GM23338 (cell line): ENCODE results near the gene DSCAML1. TPM values are rescaled to one million over a fixed set of nuclear protein-coding genes. Genes with fewer than 3 reads are reported as not detected.

Experiments
- ATAC-seq: fragments of 200-7000 bp; cut with Tn5 transposase; 3 replicates; pipeline ENCODE4 v1.9.1; 2020
- DNase-seq: peaks from one replicate; pipeline ENCODE4 v3.0.0-alpha.2; 2015; ENCODE audit warnings: low spot score
- H2AFZ ChIP-seq: fragments of 200-600 bp; sonication (generic); 2 replicates; pipeline ENCODE4 v1.8.0; 2016; ENCODE audit warnings: antibody characterized with exemption, mild to moderate bottlenecking, moderate library complexity
- H3F3A ChIP-seq: fragments of 200-600 bp; sonication (generic); replicated peaks from 2 replicates; pipeline ENCODE4 v1.8.0; 2017; ENCODE audit warnings: antibody characterized with exemption, mixed run types, low read depth
- H3K27ac ChIP-seq: fragments of 200-600 bp; sonication (generic); 2 replicates; pipeline ENCODE4 v1.6.1; 2016; ENCODE audit warnings: low read depth
- H3K27me3 ChIP-seq: fragments of 200-600 bp; sonication (generic); 2 replicates; pipeline ENCODE4 v1.8.0; 2016; ENCODE audit warnings: mild to moderate bottlenecking, mixed run types, moderate library complexity; ENCODE audit not compliant: insufficient read depth
- H3K36me3 ChIP-seq: fragments of 200-600 bp; sonication (generic); 2 replicates; pipeline ENCODE4 v1.8.0; 2016; ENCODE audit warnings: mild to moderate bottlenecking; ENCODE audit not compliant: insufficient read depth
- H3K4me1 ChIP-seq: fragments of 200-600 bp; sonication (generic); 2 replicates; pipeline ENCODE4 v1.8.0; 2016; ENCODE audit warnings: mild to moderate bottlenecking, moderate library complexity; ENCODE audit not compliant: insufficient read depth
- H3K4me2 ChIP-seq: fragments of 200-600 bp; sonication (generic); 2 replicates; pipeline ENCODE4 v1.7.1; 2017; ENCODE audit warnings: mixed run types
- H3K4me3 ChIP-seq: fragments of 200-600 bp; sonication (generic); 2 replicates; pipeline ENCODE4 v1.6.1; 2016; ENCODE audit warnings: mixed run types
- H3K79me2 ChIP-seq: fragments of 200-600 bp; sonication (generic); replicated peaks from 2 replicates; pipeline ENCODE4 v1.8.0; 2017; ENCODE audit warnings: mild to moderate bottlenecking; ENCODE audit not compliant: insufficient read depth
- H3K9me2 ChIP-seq: fragments of 200-600 bp; sonication (generic); 2 replicates; pipeline ENCODE4 v1.8.0; 2017; ENCODE audit not compliant: insufficient read depth
- H4K20me1 ChIP-seq: fragments of 200-600 bp; sonication (generic); replicated peaks from 2 replicates; pipeline ENCODE4 v1.8.0; 2017; ENCODE audit warnings: mild to moderate bottlenecking; ENCODE audit not compliant: insufficient read depth
- H3K27ac Mint-ChIP-seq: 2 replicates; pipeline ENCODE4 v1.8.0; 2020; ENCODE audit warnings: inconsistent platforms, mild to moderate bottlenecking, moderate library complexity, mixed read lengths
- H3K27me3 Mint-ChIP-seq: 3 replicates; pipeline ENCODE4 v1.8.0; 2022; ENCODE audit warnings: low read depth, mild to moderate bottlenecking, moderate library complexity, mixed read lengths, inconsistent platforms; ENCODE audit not compliant: insufficient read depth, poor library complexity
- H3K36me3 Mint-ChIP-seq: 3 replicates; pipeline ENCODE4 v1.8.0; 2021; ENCODE audit warnings: low read depth, mild to moderate bottlenecking, inconsistent platforms, moderate library complexity, mixed read lengths
- H3K4me1 Mint-ChIP-seq: 3 replicates; pipeline ENCODE4 v1.8.0; 2020; ENCODE audit warnings: mild to moderate bottlenecking, inconsistent platforms, mixed read lengths
- H3K4me3 Mint-ChIP-seq: 3 replicates; pipeline ENCODE4 v1.8.0; 2021; ENCODE audit warnings: moderate library complexity, mild to moderate bottlenecking, inconsistent platforms, mixed read lengths
- H3K9me3 Mint-ChIP-seq: 3 replicates; pipeline ENCODE4 v1.8.0; 2020; ENCODE audit warnings: moderate library complexity, mild to moderate bottlenecking, inconsistent platforms, mixed read lengths
- CREB1 ChIP-seq: fragments of 250-450 bp; sonication (Bioruptor Pico); IDR thresholded peaks from 2 replicates; pipeline ENCODE4 v1.5.0; 2020; ENCODE audit warnings: low read depth, mild to moderate bottlenecking, moderate library complexity
- EZH2 ChIP-seq: fragments of 200-600 bp; sonication (generic); IDR thresholded peaks from one replicate; pipeline ENCODE4 v1.8.0; 2017; ENCODE audit warnings: antibody characterized with exemption, mild to moderate bottlenecking, low read depth; ENCODE audit not compliant: unreplicated experiment
- EZH2phosphoT487 ChIP-seq: fragments of 200-600 bp; sonication (generic); IDR thresholded peaks from one replicate; pipeline ENCODE4 v1.8.1; 2018; ENCODE audit warnings: antibody characterized with exemption; ENCODE audit not compliant: unreplicated experiment
- JUNB ChIP-seq: IDR thresholded peaks from one replicate; pipeline ENCODE4 v1.6.1; 2016; ENCODE audit warnings: antibody characterized with exemption; ENCODE audit not compliant: unreplicated experiment
- NANOG ChIP-seq: IDR thresholded peaks from 2 replicates; pipeline ENCODE4 v1.6.1; 2016; ENCODE audit warnings: antibody characterized with exemption, borderline replicate concordance
- POLR2AphosphoS5 ChIP-seq: IDR thresholded peaks from 2 replicates; pipeline ENCODE4 v1.6.1; 2016; ENCODE audit warnings: antibody characterized with exemption, low read depth
- STAT1 ChIP-seq: IDR thresholded peaks from one replicate; pipeline ENCODE4 v1.6.1; 2016; ENCODE audit warnings: antibody characterized with exemption; ENCODE audit not compliant: unreplicated experiment
- ZNF114 ChIP-seq: fragments of 250-450 bp; sonication (Bioruptor Pico); IDR thresholded peaks from 2 replicates; pipeline ENCODE4 v1.5.0; 2020; ENCODE audit warnings: mild to moderate bottlenecking, moderate library complexity
- ZNF331 ChIP-seq: fragments of 250-450 bp; sonication (Bioruptor Pico); IDR thresholded peaks from 2 replicates; pipeline ENCODE4 v1.5.0; 2020; ENCODE audit warnings: low read depth, mild to moderate bottlenecking, moderate library complexity
- polyA plus RNA-seq: library from polyadenylated mRNA; unstranded; fragments of >200 nt; fragmentation: Nextera tagmentation; extraction: Ambion mirVana; gene quantifications from 2 replicates; pipeline ENCODE4 v1.2.1, GENCODE V29; 2016
- total RNA-seq: library from RNA; depleted of rRNA; stranded (reverse); fragments of >200 nt; shearing (Covaris generic); gene quantifications from 2 replicates; pipeline ENCODE4 v1.2.3, GENCODE V29; 2014
- TF ChIP-seq, protein P1 (sequence below): fragments of 250-450 bp; sonication (Bioruptor Pico); IDR thresholded peaks from 2 replicates; pipeline ENCODE4 v1.5.0; 2020; ENCODE audit warnings: mild to moderate bottlenecking, moderate library complexity
- TF ChIP-seq, protein P2 (sequence below), 2 experiments: fragments of 200-600 bp in 1 of 2; sonication (generic) in 1 of 2; conservative IDR thresholded peaks; 2 replicates each; pipeline versions ENCODE4 v1.5.1 to v1.6.1; 2016 to 2017; ENCODE audit warnings: antibody characterized with exemption in 2 of 2, low read depth in 2 of 2, mild to moderate bottlenecking in 2 of 2, moderate library complexity in 1 of 2
- TF ChIP-seq, protein P3 (sequence below): IDR thresholded peaks from 2 replicates; pipeline ENCODE4 v1.6.1; 2016; ENCODE audit warnings: antibody characterized with exemption
- TF ChIP-seq, protein P4 (sequence below): IDR thresholded peaks from one replicate; pipeline ENCODE4 v1.6.1; 2018; ENCODE audit warnings: antibody characterized with exemption; ENCODE audit not compliant: unreplicated experiment

DSCAML1 gene
- total and polyA plus RNA-seq, 2 experiments from 2014 or later, result 0.17 TPM; not detected in 1

DNA sequence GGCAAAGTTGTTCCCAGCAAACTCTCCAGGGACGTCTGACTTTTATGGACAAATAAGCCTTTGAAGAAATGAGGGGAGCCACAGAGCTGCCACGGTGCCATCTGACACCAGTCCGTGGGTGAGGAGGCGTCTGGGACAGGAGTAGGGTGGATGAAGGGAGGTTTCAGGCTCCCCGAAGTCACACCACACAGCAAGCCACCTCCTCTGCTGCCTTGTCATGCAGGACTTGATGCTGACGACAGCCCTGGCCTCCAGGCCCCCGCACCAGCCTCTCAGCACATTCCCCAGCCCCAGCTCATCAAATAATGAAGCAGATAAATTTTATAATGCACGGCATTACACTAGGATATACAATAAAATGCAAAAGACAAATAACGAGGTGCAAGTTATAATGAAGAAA, 312.9 kb downstream of the DSCAML1 start:
- H3K4me2 ChIP-seq, result no peak overlapping the region
- H3K4me1 ChIP-seq, result peaks cover 8% of the 10 kb centered on the region; the same call in 1 of the 2 replicates
- DNase-seq (no peak), ATAC-seq (peak; percentile 46)
- peaks cover 23% of the 10 kb centered on the region for H3K4me1 Mint-ChIP-seq
- H3K27ac Mint-ChIP-seq, result peak overlapping the region; percentile 35; the same call in 1 of the 2 replicates
- no peaks in the 10 kb centered on the region for H3K27me3 ChIP-seq
- H3K9me3 Mint-ChIP-seq, result no peaks in the 10 kb centered on the region
- H3K27me3 Mint-ChIP-seq, result peaks cover 5% of the 10 kb centered on the region
- no peaks in the 10 kb centered on the region for H3K36me3 Mint-ChIP-seq
- H3K36me3 ChIP-seq, result no peaks in the 10 kb centered on the region
- TF ChIP-seq EZH2 (no peak), EZH2phosphoT487 (no peak), POLR2AphosphoS5 (no peak), ZNF114 (CRISPR knock-in tag) (no peak), CREB1 (CRISPR knock-in tag) (no peak), JUNB (no peak), NANOG (no peak), STAT1 (no peak), ZNF331 (no peak)
- TF ChIP-seq, protein P1, sequence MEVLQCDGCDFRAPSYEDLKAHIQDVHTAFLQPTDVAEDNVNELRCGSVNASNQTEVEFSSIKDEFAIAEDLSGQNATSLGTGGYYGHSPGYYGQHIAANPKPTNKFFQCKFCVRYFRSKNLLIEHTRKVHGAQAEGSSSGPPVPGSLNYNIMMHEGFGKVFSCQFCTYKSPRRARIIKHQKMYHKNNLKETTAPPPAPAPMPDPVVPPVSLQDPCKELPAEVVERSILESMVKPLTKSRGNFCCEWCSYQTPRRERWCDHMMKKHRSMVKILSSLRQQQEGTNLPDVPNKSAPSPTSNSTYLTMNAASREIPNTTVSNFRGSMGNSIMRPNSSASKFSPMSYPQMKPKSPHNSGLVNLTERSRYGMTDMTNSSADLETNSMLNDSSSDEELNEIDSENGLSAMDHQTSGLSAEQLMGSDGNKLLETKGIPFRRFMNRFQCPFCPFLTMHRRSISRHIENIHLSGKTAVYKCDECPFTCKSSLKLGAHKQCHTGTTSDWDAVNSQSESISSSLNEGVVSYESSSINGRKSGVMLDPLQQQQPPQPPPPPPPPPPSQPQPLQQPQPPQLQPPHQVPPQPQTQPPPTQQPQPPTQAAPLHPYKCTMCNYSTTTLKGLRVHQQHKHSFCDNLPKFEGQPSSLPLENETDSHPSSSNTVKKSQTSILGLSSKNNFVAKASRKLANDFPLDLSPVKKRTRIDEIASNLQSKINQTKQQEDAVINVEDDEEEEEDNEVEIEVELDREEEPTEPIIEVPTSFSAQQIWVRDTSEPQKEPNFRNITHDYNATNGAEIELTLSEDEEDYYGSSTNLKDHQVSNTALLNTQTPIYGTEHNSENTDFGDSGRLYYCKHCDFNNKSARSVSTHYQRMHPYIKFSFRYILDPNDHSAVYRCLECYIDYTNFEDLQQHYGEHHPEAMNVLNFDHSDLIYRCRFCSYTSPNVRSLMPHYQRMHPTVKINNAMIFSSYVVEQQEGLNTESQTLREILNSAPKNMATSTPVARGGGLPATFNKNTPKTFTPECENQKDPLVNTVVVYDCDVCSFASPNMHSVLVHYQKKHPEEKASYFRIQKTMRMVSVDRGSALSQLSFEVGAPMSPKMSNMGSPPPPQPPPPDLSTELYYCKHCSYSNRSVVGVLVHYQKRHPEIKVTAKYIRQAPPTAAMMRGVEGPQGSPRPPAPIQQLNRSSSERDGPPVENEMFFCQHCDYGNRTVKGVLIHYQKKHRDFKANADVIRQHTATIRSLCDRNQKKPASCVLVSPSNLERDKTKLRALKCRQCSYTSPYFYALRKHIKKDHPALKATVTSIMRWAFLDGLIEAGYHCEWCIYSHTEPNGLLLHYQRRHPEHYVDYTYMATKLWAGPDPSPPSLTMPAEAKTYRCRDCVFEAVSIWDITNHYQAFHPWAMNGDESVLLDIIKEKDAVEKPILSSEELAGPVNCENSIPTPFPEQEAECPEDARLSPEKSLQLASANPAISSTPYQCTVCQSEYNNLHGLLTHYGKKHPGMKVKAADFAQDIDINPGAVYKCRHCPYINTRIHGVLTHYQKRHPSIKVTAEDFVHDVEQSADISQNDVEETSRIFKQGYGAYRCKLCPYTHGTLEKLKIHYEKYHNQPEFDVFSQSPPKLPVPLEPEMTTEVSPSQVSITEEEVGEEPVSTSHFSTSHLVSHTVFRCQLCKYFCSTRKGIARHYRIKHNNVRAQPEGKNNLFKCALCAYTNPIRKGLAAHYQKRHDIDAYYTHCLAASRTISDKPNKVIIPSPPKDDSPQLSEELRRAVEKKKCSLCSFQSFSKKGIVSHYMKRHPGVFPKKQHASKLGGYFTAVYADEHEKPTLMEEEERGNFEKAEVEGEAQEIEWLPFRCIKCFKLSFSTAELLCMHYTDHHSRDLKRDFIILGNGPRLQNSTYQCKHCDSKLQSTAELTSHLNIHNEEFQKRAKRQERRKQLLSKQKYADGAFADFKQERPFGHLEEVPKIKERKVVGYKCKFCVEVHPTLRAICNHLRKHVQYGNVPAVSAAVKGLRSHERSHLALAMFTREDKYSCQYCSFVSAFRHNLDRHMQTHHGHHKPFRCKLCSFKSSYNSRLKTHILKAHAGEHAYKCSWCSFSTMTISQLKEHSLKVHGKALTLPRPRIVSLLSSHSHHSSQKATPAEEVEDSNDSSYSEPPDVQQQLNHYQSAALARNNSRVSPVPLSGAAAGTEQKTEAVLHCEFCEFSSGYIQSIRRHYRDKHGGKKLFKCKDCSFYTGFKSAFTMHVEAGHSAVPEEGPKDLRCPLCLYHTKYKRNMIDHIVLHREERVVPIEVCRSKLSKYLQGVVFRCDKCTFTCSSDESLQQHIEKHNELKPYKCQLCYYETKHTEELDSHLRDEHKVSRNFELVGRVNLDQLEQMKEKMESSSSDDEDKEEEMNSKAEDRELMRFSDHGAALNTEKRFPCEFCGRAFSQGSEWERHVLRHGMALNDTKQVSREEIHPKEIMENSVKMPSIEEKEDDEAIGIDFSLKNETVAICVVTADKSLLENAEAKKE (CRISPR knock-in tag), result no peak
- TF ChIP-seq, protein P2, sequence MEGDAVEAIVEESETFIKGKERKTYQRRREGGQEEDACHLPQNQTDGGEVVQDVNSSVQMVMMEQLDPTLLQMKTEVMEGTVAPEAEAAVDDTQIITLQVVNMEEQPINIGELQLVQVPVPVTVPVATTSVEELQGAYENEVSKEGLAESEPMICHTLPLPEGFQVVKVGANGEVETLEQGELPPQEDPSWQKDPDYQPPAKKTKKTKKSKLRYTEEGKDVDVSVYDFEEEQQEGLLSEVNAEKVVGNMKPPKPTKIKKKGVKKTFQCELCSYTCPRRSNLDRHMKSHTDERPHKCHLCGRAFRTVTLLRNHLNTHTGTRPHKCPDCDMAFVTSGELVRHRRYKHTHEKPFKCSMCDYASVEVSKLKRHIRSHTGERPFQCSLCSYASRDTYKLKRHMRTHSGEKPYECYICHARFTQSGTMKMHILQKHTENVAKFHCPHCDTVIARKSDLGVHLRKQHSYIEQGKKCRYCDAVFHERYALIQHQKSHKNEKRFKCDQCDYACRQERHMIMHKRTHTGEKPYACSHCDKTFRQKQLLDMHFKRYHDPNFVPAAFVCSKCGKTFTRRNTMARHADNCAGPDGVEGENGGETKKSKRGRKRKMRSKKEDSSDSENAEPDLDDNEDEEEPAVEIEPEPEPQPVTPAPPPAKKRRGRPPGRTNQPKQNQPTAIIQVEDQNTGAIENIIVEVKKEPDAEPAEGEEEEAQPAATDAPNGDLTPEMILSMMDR (conservative IDR thresholded peaks at IDR 0.05; ENCODE audit: low read depth in 2 of 2), result no peak
- TF ChIP-seq, protein P3, sequence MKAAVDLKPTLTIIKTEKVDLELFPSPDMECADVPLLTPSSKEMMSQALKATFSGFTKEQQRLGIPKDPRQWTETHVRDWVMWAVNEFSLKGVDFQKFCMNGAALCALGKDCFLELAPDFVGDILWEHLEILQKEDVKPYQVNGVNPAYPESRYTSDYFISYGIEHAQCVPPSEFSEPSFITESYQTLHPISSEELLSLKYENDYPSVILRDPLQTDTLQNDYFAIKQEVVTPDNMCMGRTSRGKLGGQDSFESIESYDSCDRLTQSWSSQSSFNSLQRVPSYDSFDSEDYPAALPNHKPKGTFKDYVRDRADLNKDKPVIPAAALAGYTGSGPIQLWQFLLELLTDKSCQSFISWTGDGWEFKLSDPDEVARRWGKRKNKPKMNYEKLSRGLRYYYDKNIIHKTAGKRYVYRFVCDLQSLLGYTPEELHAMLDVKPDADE, result no peak
- TF ChIP-seq, protein P4, sequence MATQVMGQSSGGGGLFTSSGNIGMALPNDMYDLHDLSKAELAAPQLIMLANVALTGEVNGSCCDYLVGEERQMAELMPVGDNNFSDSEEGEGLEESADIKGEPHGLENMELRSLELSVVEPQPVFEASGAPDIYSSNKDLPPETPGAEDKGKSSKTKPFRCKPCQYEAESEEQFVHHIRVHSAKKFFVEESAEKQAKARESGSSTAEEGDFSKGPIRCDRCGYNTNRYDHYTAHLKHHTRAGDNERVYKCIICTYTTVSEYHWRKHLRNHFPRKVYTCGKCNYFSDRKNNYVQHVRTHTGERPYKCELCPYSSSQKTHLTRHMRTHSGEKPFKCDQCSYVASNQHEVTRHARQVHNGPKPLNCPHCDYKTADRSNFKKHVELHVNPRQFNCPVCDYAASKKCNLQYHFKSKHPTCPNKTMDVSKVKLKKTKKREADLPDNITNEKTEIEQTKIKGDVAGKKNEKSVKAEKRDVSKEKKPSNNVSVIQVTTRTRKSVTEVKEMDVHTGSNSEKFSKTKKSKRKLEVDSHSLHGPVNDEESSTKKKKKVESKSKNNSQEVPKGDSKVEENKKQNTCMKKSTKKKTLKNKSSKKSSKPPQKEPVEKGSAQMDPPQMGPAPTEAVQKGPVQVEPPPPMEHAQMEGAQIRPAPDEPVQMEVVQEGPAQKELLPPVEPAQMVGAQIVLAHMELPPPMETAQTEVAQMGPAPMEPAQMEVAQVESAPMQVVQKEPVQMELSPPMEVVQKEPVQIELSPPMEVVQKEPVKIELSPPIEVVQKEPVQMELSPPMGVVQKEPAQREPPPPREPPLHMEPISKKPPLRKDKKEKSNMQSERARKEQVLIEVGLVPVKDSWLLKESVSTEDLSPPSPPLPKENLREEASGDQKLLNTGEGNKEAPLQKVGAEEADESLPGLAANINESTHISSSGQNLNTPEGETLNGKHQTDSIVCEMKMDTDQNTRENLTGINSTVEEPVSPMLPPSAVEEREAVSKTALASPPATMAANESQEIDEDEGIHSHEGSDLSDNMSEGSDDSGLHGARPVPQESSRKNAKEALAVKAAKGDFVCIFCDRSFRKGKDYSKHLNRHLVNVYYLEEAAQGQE, result no peak
- no peaks in the 10 kb centered on the region for H4K20me1 ChIP-seq
- H3F3A ChIP-seq, result no peaks in the 10 kb centered on the region
- H3K79me2 ChIP-seq, result no peaks in the 10 kb centered on the region
- peak overlapping the region; percentile 91; the same call in 1 of the 2 replicates for H2AFZ ChIP-seq
- H3K4me3 ChIP-seq, result no peak overlapping the region
- 0 out of 2 replicates have a peak, but pooled peaks cover 2% of the 10 kb centered on the region for H3K9me2 ChIP-seq
- no peak overlapping the region for H3K4me3 Mint-ChIP-seq
- no peak overlapping the region for H3K27ac ChIP-seq
